GOT3 (cell line): Measurements from ENCODE around the gene KIRREL1.

Experiments
- DNase-seq: peaks from one replicate; lab custom pipeline; 2025; ENCODE audit warnings: mixed read lengths; lab: John Stamatoyannopoulos, UW

Gene KIRREL1

DNA sequence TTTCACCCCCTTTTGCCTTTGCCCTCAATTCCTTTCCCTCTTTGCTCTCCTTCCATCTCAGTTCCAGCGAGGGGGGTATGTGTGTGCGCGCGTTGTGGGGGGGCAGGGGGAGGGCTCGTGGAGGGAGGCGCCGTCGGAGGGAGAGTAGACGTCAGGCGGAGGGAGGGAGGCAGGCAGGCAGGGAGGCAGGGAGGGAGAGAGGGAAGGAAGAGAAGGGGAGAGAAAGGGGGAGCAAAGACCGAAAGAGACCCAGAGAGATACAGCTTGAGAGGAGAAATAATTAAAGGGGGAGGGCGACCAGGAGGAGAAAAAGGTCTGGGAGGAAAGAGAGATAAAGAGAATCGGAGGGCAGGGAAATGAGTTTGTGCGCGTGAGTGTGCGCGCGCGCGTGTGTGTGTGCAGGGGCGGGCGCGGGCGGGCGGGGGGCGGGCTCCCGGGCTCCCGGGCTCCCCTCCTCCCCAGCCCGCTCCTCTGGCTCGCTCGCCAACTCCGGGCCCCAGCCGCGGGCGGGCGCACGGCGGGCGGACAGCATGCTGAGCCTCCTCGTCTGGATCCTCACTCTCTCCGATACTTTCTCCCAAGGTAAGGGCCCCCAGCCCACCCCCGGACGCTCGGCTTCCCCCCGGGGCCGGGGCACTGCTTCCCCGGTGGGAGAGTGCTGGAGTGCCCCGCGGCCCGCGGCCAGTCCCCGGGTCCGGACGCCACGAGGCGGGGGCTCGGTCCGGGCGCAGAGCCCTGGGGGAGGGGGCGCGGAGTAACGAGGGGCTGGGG lies at the start of gene KIRREL1:
Gene KIRREL1, plus strand, starts transcription at position 499 of the 771 bp plus-strand sequence. Its CDS starts 32 bp downstream, at position 531.
- DNase-seq: no peak

DNA sequence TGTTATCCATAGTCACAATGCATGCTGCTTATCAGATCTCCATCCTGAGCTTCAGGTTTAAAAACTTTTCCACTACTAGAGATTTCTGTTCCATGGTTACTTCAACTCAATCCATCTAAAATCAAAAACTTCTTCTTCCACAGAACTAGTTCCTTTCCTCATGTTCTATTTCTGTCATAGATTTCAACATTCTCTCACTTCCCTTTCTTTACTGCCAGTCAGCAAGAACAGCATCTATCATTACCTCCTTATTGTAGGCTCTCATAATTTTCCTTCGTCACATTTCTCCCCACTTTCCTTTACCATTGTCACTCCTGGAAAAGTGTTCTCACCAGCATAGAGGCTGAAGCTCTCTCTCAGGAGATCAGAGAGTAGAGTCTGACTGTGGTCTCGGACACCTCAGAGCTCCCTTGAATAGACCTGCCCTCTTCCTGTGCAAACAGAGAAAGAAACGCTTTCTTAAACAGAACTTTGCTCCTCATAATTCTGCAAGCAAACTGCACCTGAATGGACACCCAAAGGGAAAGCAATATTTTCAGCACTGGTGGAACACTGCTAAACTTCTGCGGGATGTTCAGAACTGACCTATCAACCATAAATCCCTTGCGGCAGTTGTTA lies 48.7 kb upstream of the KIRREL1 start:
- no peak for DNase-seq

- no peak for DNase-seq
These were observed 45.0 kb upstream of the KIRREL1 start for GRCh38 chr1:157948312-157949073.

DNA sequence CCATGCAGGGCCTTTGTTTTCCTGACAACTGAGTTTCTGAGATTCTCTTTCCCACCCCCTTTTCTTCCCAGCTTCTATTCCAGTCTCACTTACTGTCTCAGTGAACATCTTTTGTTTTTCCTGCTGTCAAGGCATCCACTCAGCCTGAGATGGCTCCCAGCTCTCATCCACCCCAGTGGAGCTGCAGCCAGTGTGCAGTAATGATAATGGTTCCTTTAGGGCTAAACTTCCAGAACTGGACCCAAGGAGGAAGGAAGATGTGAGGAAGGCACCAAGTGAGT lies 44.4 kb upstream of the KIRREL1 start:
- DNase-seq: no peak

DNA sequence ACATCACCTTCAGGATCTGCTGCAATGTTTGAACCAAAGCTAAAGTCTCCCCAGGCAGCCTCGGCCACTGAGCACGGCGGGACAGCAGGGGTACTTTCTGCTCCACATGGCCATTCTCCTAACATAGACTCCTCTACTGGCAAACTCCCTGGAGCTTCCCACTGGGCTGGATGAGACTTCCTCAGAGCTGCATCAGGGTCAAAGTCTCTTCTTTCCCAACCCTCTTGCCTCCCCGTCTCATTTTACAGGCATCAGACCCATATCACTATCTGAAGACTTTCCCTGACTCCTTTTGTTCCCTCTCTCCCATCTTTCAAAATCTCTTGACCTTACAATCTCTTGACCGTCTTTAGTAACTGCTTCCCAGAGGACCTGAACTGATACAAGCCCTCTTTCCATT lies 42.2 kb upstream of the KIRREL1 start:
- no peak for DNase-seq

DNA sequence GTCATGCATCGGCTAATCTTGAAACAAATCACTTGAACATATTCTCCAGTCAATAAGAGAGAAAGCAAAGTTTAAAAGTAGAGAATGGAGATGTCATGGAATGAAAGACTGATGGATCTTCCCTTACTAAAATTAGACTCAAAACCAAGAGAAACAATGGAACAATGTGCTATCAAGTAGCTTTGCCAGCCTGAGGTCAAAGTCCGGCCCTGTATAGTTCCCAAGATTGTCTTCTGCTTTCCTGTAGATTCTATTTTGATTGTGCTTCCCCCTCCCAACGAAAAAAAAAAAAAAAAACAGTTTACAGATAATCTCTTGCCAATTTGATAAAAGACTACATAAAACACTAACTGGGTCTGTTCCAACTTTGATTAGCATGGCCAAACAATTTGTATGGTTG lies 40.8 kb upstream of the KIRREL1 start:
- DNase-seq: no peak

DNA sequence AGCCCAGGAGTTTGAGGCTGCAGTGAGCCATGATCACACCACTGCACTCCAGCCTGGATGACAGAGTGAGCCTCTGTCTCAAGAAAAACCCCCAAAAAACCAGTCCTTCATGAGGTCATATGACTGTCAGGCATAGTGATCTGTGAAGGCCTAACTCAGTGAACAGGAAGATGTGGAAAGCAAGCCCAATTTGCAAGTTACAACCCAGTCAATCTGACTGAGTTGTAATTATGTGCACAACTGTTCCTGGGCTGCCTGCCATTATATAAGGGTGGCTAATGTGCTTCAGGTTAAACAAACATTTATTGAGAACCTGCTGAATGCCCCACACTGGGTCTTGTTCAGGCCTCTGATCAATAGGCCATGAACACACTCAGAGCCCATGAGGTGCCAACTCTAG lies 38.2 kb upstream of the KIRREL1 start:
- no peak for DNase-seq

GRCh38 chr1:157955857-157956256 lies 37.6 kb upstream of the KIRREL1 start:
- no peak for DNase-seq

DNA sequence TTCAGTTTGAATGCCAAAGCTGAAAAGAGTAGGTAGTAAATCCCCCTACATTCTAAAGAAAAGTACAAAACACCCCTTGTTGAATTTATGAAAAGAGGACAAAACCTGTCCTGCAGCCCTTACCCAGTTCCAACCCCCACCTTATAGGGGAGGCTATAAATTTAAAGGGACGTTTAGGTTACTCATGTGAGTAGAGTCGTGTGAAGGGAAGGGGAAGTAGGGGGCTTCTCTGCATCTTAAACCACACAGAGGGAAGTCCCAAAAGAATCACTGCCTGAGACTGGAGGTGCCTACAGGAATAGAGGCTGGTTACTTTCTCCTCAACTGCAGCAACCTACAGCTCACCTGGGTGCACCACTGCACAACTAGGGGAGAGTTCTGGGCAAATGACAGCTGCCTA lies 36.7 kb upstream of the KIRREL1 start:
- DNase-seq: no peak

DNA sequence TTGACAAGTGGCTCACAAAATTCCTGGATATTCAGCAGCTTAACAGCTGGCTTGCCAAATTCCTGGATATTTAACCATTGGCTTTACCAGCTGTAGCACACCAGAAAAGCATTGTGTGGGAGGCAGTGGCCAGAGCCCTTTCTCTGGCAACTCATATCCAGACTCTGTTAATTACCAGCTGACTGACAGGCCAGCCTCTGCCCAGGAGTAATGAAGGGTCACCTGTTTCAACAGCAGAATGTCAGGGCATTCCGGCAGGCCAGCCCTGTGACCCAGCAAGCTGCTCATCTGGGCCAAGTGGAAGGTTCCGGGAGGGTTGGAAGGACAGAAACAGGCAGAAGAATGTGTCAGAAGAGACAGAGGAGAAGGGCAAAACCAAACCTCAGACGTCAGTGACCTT lies 35.2 kb upstream of the KIRREL1 start:
- no peak for DNase-seq

- DNase-seq: no peak
These were observed 33.7 kb upstream of the KIRREL1 start for GRCh38 chr1:157959750-157960149.

DNA sequence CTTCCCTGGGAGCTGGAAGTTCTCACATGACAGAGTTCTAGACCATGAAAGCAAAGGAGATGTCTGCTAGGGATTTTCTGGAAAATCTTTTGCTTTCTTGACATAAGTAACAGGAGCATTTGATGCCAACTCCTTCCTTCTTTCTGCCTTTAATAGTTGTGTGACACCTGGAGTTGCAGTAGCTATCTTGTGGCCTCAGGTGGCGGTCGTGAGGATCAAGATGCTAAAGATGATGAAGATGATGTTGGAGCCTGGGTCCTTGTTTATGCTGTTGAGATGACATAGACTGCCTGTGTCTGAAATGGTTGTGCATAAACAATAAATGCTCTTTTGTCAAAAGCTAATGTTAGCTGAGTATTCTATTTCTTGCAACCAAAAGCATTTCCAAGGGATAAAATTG lies 32.7 kb upstream of the KIRREL1 start:
- no peak for DNase-seq

GRCh38 chr1:157961805-157962762 lies 31.4 kb upstream of the KIRREL1 start:
- DNase-seq: no peak

- DNase-seq: peak; percentile 14
These were observed 29.7 kb upstream of the KIRREL1 start for GRCh38 chr1:157963713-157964112.

GRCh38 chr1:157965584-157965983 lies 27.9 kb upstream of the KIRREL1 start:
- DNase-seq: no peak

DNA sequence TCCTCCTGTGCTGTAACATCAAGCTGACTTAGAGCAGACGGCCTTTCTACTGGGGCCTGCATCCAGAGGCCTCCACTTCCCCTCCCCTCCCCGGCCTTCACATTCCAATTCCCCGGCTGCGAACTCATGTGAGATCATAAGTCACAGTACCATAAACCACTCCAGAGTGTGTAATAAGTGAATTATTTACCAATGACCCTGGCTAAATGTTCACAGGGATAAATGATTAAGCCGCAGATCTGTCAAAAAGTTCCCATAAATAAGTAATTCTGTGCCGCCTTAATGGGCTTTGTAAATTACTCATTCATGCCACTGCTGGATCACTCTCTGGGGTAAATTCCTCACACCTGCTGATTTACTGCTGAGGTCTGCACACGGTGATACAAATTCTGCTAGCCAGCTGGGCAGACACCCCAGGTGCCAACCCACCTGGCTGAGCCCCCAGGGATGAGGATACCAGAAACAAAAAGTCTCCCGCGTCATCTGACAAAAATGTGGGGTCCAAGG lies 27.4 kb upstream of the KIRREL1 start:
- no peak for DNase-seq

GRCh38 chr1:157967205-157967604 lies 26.2 kb upstream of the KIRREL1 start:
- no peak for DNase-seq

DNA sequence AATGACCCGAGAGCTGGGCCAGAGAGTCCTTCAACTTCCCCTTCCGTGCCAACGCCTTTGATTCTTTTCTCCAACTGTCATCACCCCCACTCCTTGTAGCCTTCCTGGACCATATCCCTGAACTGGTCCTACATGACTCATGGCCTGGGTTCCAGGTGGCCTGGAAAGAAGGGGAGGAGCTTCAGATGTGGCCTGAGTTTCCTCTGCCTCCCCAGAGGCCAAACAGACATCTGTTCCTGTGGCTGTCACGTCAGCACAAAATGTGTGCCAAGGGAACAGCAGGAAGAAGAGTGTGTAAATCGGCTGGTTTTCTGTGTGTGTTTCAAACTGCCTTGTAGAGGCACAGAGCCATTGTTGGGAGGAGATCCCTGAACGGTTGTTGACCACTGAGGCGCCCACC lies 24.9 kb upstream of the KIRREL1 start:
- DNase-seq: no peak

DNA sequence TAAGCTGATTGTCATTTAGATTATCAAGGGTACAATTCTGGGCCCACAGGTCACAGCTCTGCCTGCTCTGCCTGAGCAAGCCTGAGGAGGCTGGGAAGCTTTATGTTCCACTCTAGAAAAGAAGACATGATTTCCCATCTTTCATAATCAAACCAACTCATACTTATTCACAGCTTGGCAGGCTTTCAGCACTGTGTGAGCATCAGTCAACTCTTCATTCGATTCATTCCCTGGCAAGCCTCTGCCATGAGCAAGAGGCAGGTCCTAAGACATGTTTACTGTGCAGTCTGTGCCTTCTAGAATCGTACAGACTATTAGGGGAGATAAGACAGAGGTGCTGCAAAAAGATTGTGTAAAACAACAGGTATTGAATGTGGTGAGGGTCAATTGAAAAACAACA lies 24.5 kb upstream of the KIRREL1 start:
- DNase-seq: peak; percentile 27

- no peak for DNase-seq
These were observed 23.6 kb upstream of the KIRREL1 start for GRCh38 chr1:157969697-157970485.

- no peak for DNase-seq
These were observed 21.7 kb upstream of the KIRREL1 start for GRCh38 chr1:157971769-157972168.
